ENCODE measurements around the gene MOB3A.

DNA sequence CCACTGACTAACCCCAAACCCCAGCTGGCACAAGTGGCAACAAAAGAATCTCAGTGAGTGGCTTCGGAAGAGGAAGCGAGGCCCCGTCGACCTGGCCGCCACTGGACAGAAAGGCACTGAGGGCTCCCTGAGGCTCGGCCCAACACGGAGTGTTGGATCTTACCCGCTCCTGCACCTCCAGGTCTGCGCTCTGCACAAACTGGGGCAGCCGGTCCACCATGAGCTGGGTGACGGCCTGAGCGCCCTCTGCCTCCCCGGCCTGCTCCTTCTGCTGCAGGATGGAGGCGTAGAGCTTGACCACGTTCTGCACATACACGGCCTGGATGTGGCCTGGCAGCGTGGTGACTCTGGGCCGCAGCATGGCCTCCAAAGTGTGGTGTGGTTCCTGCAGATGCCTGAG is 22.3 kb upstream of the MOB3A start:
- TF ChIP-seq CTCF (IDR thresholded peaks at IDR 0.05) = no peak
- no peak for TF ChIP-seq POLR2A (IDR thresholded peaks at IDR 0.05)

Measured in body of pancreas (tissue), 4 donors.